Measurements from ENCODE around the gene BRIX1. TPM values are rescaled to one million over a fixed set of nuclear protein-coding genes. Genes with fewer than 3 reads are reported as not detected.
A peak's percentile ranks its signal among the peaks of the same experiment; 100 is the strongest.

BRIX1 gene
- total and polyA plus RNA-seq, 2 of the 13 experiments (the other 11 are each of a cell fraction or from before 2014, with no cell fraction given) = 23.6 to 78.4 TPM

DNA sequence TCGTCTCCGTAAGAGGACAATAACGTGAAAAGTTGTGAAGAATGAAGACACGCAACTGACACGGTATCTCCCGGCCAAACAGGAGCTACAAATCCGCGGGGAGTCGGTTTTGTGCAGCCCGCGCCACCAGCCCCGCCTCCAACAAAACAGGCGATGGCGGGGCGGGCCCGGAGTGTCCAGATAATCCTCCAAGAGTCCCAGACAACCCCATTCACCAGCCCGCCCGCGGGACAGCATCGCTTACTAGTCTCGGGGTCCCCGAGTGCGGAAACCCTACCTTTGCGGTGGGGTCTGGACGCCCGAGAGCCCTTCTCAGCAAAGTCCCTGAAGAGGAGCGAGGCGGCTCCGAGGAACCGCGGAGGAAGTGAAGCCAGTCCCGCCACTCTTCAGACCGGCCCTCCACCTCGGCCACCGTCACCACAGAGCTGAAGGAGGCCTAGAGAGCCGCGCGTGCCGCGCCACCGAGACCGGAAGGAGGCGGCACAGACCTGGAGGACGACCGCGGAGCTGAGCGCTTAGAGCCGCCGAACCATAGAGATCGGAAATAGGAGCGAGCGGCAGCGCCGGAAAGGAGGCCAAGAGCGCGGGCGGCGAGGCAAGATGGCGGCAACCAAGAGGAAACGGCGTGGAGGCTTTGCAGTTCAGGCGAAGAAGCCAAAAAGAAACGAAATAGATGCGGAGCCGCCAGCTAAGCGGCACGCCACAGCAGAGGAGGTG, at the start of gene BRIX1, which contains the start of gene RAD1 (continued):
- TF ChIP-seq ZXDC (CRISPR knock-in tag; IDR thresholded peaks at IDR 0.05) = peak; percentile 85; the same call in 1 of the 2 replicates
- peak; percentile 27; the same call in 1 of the 2 replicates for TF ChIP-seq ZNF564 (CRISPR knock-in tag; IDR thresholded peaks at IDR 0.05)
- TF ChIP-seq, protein P1, sequence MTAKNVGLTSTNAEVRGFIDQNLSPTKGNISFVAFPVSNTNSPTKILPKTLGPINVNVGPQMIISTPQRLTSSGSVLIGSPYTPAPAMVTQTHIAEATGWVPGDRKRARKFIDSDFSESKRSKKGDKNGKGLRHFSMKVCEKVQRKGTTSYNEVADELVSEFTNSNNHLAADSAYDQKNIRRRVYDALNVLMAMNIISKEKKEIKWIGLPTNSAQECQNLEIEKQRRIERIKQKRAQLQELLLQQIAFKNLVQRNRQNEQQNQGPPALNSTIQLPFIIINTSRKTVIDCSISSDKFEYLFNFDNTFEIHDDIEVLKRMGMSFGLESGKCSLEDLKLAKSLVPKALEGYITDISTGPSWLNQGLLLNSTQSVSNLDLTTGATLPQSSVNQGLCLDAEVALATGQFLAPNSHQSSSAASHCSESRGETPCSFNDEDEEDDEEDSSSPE (CRISPR knock-in tag; IDR thresholded peaks at IDR 0.05) = peak; percentile 95
- TF ChIP-seq FOXO1 (CRISPR knock-in tag; IDR thresholded peaks at IDR 0.05) = 0 out of 2 replicates have a peak, but pooled peaks have one; percentile 54
- TF ChIP-seq ZNF101 (CRISPR knock-in tag; IDR thresholded peaks at IDR 0.05; ENCODE audit: borderline replicate concordance, low read depth) = peak; percentile 54; the same call in 1 of the 2 replicates
- 0 out of 2 replicates have a peak, but pooled peaks have one; percentile 13 for TF ChIP-seq TEF (CRISPR knock-in tag; IDR thresholded peaks at IDR 0.05)
- peak; percentile 99 for TF ChIP-seq HDAC1 (CRISPR knock-in tag; IDR thresholded peaks at IDR 0.05)
- TF ChIP-seq TCF12 (IDR thresholded peaks at IDR 0.05) = no peak
- peak; percentile 60; the same call in 1 of the 2 replicates for TF ChIP-seq TCF12 (CRISPR knock-in tag; IDR thresholded peaks at IDR 0.05)
- TF ChIP-seq SOX5 (CRISPR knock-in tag; IDR thresholded peaks at IDR 0.05; ENCODE audit: borderline replicate concordance) = no peak
- TF ChIP-seq, protein P2, sequence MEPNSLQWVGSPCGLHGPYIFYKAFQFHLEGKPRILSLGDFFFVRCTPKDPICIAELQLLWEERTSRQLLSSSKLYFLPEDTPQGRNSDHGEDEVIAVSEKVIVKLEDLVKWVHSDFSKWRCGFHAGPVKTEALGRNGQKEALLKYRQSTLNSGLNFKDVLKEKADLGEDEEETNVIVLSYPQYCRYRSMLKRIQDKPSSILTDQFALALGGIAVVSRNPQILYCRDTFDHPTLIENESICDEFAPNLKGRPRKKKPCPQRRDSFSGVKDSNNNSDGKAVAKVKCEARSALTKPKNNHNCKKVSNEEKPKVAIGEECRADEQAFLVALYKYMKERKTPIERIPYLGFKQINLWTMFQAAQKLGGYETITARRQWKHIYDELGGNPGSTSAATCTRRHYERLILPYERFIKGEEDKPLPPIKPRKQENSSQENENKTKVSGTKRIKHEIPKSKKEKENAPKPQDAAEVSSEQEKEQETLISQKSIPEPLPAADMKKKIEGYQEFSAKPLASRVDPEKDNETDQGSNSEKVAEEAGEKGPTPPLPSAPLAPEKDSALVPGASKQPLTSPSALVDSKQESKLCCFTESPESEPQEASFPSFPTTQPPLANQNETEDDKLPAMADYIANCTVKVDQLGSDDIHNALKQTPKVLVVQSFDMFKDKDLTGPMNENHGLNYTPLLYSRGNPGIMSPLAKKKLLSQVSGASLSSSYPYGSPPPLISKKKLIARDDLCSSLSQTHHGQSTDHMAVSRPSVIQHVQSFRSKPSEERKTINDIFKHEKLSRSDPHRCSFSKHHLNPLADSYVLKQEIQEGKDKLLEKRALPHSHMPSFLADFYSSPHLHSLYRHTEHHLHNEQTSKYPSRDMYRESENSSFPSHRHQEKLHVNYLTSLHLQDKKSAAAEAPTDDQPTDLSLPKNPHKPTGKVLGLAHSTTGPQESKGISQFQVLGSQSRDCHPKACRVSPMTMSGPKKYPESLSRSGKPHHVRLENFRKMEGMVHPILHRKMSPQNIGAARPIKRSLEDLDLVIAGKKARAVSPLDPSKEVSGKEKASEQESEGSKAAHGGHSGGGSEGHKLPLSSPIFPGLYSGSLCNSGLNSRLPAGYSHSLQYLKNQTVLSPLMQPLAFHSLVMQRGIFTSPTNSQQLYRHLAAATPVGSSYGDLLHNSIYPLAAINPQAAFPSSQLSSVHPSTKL (CRISPR knock-in tag; IDR thresholded peaks at IDR 0.05) = peak; percentile 64; the same call in 1 of the 2 replicates
- TF ChIP-seq KLF15 (CRISPR knock-in tag; IDR thresholded peaks at IDR 0.05; ENCODE audit: borderline replicate concordance) = no peak
- peak; percentile 92; the same call in 1 of the 2 replicates for TF ChIP-seq ZNF670 (CRISPR knock-in tag; IDR thresholded peaks at IDR 0.05; ENCODE audit: borderline replicate concordance)
- TF ChIP-seq TMF1 (CRISPR knock-in tag; IDR thresholded peaks at IDR 0.05; ENCODE audit: low read depth) = 0 out of 2 replicates have a peak, but pooled peaks have one; percentile 0
- TF ChIP-seq, protein P3, sequence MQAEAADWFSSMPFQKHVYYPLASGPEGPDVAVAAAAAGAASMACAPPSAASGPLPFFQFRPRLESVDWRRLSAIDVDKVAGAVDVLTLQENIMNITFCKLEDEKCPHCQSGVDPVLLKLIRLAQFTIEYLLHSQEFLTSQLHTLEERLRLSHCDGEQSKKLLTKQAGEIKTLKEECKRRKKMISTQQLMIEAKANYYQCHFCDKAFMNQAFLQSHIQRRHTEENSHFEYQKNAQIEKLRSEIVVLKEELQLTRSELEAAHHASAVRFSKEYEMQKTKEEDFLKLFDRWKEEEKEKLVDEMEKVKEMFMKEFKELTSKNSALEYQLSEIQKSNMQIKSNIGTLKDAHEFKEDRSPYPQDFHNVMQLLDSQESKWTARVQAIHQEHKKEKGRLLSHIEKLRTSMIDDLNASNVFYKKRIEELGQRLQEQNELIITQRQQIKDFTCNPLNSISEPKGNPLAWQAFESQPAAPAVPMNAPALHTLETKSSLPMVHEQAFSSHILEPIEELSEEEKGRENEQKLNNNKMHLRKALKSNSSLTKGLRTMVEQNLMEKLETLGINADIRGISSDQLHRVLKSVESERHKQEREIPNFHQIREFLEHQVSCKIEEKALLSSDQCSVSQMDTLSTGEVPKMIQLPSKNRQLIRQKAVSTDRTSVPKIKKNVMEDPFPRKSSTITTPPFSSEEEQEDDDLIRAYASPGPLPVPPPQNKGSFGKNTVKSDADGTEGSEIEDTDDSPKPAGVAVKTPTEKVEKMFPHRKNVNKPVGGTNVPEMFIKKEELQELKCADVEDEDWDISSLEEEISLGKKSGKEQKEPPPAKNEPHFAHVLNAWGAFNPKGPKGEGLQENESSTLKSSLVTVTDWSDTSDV (CRISPR knock-in tag; IDR thresholded peaks at IDR 0.05) = no peak
- TF ChIP-seq ZBTB8A (CRISPR knock-in tag; IDR thresholded peaks at IDR 0.05; ENCODE audit: borderline replicate concordance, low read depth) = peak; percentile 84; the same call in 1 of the 2 replicates
- no peak for TF ChIP-seq HOXA7 (CRISPR knock-in tag; IDR thresholded peaks at IDR 0.05)

Measured in HepG2 (cell line).